Activated naive CD8-positive, alpha-beta T cell (primary cell): Measurements from ENCODE around the gene TUFM.
"Not testable (repeated sequence)": the region's sequence is repeated elsewhere in the genome, so short reads cannot be mapped to it uniquely, and the experiment has no call there.

Source experiments
- H3K27ac Mint-ChIP-seq: one replicate; pipeline ENCODE4 v1.8.0; 2021; ENCODE audit warnings: mixed read lengths
- H3K27me3 Mint-ChIP-seq: one replicate; pipeline ENCODE4 v1.8.0; 2021; ENCODE audit warnings: mixed read lengths
- H3K36me3 Mint-ChIP-seq: one replicate; pipeline ENCODE4 v1.8.0; 2021; ENCODE audit warnings: mixed read lengths
- H3K4me1 Mint-ChIP-seq: one replicate; pipeline ENCODE4 v1.8.0; 2021; ENCODE audit warnings: low read depth, mixed read lengths
- H3K4me3 Mint-ChIP-seq: one replicate; pipeline ENCODE4 v1.8.0; 2021; ENCODE audit warnings: mild to moderate bottlenecking, mixed read lengths
- H3K9me3 Mint-ChIP-seq: one replicate; pipeline ENCODE4 v1.8.0; 2021; ENCODE audit warnings: low read depth, mixed read lengths

The TUFM gene

GRCh38 chr16:28821874-28822519 is 24.2 kb downstream of the TUFM start:
- Mint-ChIP-seq H3K27ac (peak overlapping the region; percentile 91), H3K36me3 (peaks cover 15% of the 10 kb centered on the region), H3K4me1 (peaks cover 41% of the 10 kb centered on the region), H3K4me3 (peak overlapping the region; percentile 90), H3K27me3 (no peaks in the 10 kb centered on the region), H3K9me3 (no peaks in the 10 kb centered on the region)

- not testable (repeated sequence) for H3K27ac Mint-ChIP-seq, H3K27me3 Mint-ChIP-seq, H3K9me3 Mint-ChIP-seq
- Mint-ChIP-seq H3K36me3 (peaks cover 11% of the 10 kb centered on the region), H3K4me3 (peak overlapping the region; percentile 61), H3K4me1 (peaks cover 26% of the 10 kb centered on the region)
These were observed 25.6 kb downstream of the TUFM start for GRCh38 chr16:28820546-28820945.

GRCh38 chr16:28820016-28820415 is 26.1 kb downstream of the TUFM start:
- Mint-ChIP-seq H3K27ac (no peak overlapping the region), H3K36me3 (peaks cover 8% of the 10 kb centered on the region), H3K27me3 (no peaks in the 10 kb centered on the region), H3K9me3 (no peaks in the 10 kb centered on the region), H3K4me3 (no peak overlapping the region), H3K4me1 (peaks cover 21% of the 10 kb centered on the region)

- not testable (repeated sequence) for H3K4me1 Mint-ChIP-seq, H3K27ac Mint-ChIP-seq, H3K36me3 Mint-ChIP-seq, H3K27me3 Mint-ChIP-seq, H3K4me3 Mint-ChIP-seq, H3K9me3 Mint-ChIP-seq
These were observed 38.6 kb downstream of the TUFM start for GRCh38 chr16:28807445-28808120.

GRCh38 chr16:28802235-28803019 is 43.7 kb downstream of the TUFM start:
- H3K9me3 Mint-ChIP-seq, H3K4me1 Mint-ChIP-seq, H3K27ac Mint-ChIP-seq, H3K36me3 Mint-ChIP-seq, H3K4me3 Mint-ChIP-seq, H3K27me3 Mint-ChIP-seq: not testable (repeated sequence)
